Transverse colon (tissue), 4 donors: Measurements from ENCODE around the gene CCT4. TPM values are rescaled to one million over a fixed set of nuclear protein-coding genes. Genes with fewer than 3 reads are reported as not detected.

Source experiments
- DNase-seq: peaks from one replicate; pipeline ENCODE4 v3.0.0-alpha.2; 2019
- H3K27ac ChIP-seq, 4 donors: fragments of 200-600 bp; sonication (generic); 2 replicates each; pipeline ENCODE4 v1.5.1; 2016 to 2018; ENCODE audit warnings: inconsistent platforms in 4 of 4
- H3K27me3 ChIP-seq: fragments of 200-600 bp; sonication (generic); 2 replicates; pipeline ENCODE4 v1.5.1; 2017; ENCODE audit warnings: inconsistent platforms
- H3K36me3 ChIP-seq, 4 donors: fragments of 200-600 bp; sonication (generic); 2 replicates each; pipeline ENCODE4 v1.5.1; 2017 to 2019; ENCODE audit warnings: inconsistent platforms in 4 of 4
- H3K4me1 ChIP-seq, 4 donors: fragments of 200-600 bp; sonication (generic); 2 replicates each; pipeline ENCODE4 v1.5.1; 2017 to 2020; ENCODE audit warnings: inconsistent platforms in 4 of 4
- H3K4me3 ChIP-seq, 4 donors: fragments of 200-600 bp; sonication (generic); 1 replicate in 1 of 4; 2 replicates in 3 of 4; pipeline versions ENCODE4 v1.5.1 to v1.6.1; 2017 to 2019; ENCODE audit warnings: inconsistent platforms in 4 of 4
- H3K9me3 ChIP-seq, 2 donors: fragments of 200-600 bp; sonication (generic); 2 replicates each; pipeline ENCODE4 v1.5.1; 2017 to 2019; ENCODE audit warnings: inconsistent platforms in 2 of 2
- CTCF ChIP-seq, 5 experiments: fragments of 200-600 bp in 3 of 5; fragments of 450-650 bp in 2 of 5; sonication (generic) in 3 of 5; IDR thresholded peaks; 1 replicate in 2 of 5; 2 replicates in 3 of 5; pipeline ENCODE4 v1.5.1; 2016 to 2017; ENCODE audit warnings: antibody characterized with exemption in 5 of 5, inconsistent platforms in 3 of 5, mild to moderate bottlenecking in 2 of 5, moderate library complexity in 1 of 5
- EP300 ChIP-seq: sonication (generic); formaldehyde crosslinking; IDR thresholded peaks from one replicate; pipeline ENCODE4 v1.6.1; 2017; ENCODE audit warnings: antibody characterized with exemption, low read depth
- POLR2A ChIP-seq: fragments of 450-650 bp; IDR thresholded peaks from one replicate; pipeline ENCODE4 v1.6.1; 2016; ENCODE audit warnings: antibody characterized with exemption, mild to moderate bottlenecking, moderate library complexity
- POLR2AphosphoS5 ChIP-seq, 3 donors: sonication (generic); formaldehyde crosslinking; IDR thresholded peaks; one replicate each; pipeline ENCODE4 v1.6.1; 2016; ENCODE audit warnings: antibody characterized with exemption in 3 of 3
- WGBS, 2 donors: methylation state at CpG; one replicate each; pipeline ENCODE4 v1.1.5; 2018; ENCODE audit warnings: low coverage in 1 of 2; 5-methylcytosine and 5-hydroxymethylcytosine counted together
- in situ Hi-C, 4 donors: fragments of 200-750 bp; cut with MboI; loops; one replicate each; pipeline versions ENCODE4 v1.15.0 to v1.15.1; 2017; ENCODE audit warnings: low sequenced_read_pairs in 3 of 4, low pct_ligation_motif_present in 1 of 4, low pct_unique_long_range_greater_than_20kb in 1 of 4
- intact Hi-C: fragments of 100-400 bp; cut with DNase I; formaldehyde crosslinking; loops from one replicate; pipeline ENCODE4 v1.15.1; 2023; ENCODE audit warnings: low total_unique reads
- total RNA-seq, 4 donors: library from RNA; depleted of rRNA; stranded (reverse); fragments of >200 nt; gene quantifications; one replicate each; pipeline ENCODE4 v1.1.0, GENCODE V29; 2016

Gene CCT4
- total RNA-seq, 4 donors from 2014 or later: 31.2 to 52.7 (median 40.1) TPM

GRCh38 chr2:61905372-61906185, 17.1 kb upstream of the CCT4 start, which contains the start of gene COMMD1:
COMMD1 (plus strand) TSS chr2:61905674; CDS start chr2:61905679, 5 bp downstream.
- peak within 1 kb of the TSS; percentile 69 to 71 (median 70) for H3K4me3 ChIP-seq
- in situ Hi-C loops: no loop called here
- WGBS, 2 donors: 0 to 1% methylated on average over 5 to 23 of the region's 33 CpGs

DNA sequence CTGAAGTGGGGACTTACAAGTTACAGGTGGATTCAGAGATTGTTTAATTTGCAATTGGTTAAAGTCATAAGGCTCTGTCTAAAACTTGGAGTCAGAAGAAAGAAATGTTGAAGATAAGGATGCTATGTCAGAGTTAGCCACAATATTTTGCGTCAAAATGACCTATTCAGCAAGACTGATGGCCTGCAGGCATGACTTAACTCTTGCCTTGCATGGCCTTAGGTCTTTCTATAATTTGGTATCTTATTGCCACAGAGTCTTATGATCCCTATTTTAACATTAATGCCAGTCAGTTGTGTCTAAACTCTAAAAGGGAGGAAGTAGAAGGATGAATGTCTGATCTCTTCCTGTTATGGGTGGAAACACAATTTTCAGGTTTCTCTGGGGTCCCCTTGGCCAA, 11.8 kb upstream of the CCT4 start:
- no peak overlapping the region for H3K4me3 ChIP-seq
- intact Hi-C loops: no loop called here
- H3K27me3 ChIP-seq: no peaks in the 10 kb centered on the region
- no peaks in the 10 kb centered on the region for H3K36me3 ChIP-seq
- peaks cover 0 to 7% (median 3%) of the 10 kb centered on the region in 4 donors for H3K4me1 ChIP-seq
- 45 to 83% methylated on average over 1 of the region's 1 CpG for WGBS, 2 donors
- TF ChIP-seq POLR2A (no peak), POLR2AphosphoS5 (IDR thresholded peaks at IDR 0.05) (no peak), CTCF (IDR thresholded peaks at IDR 0.05) (no peak), EP300 (no peak)
- H3K27ac ChIP-seq: no peak overlapping the region
- no peaks in the 10 kb centered on the region for H3K9me3 ChIP-seq
- in situ Hi-C loops: no loop called here
- no peak for DNase-seq

More at GRCh38 chr2:61905372-61906185, 17.1 kb upstream of the CCT4 start, which contains the start of gene COMMD1:
- TF ChIP-seq EP300 (no peak), CTCF (IDR thresholded peaks at IDR 0.05) (no peak), POLR2AphosphoS5 (IDR thresholded peaks at IDR 0.05) (peak; percentile 60 to 78 (median 66)), POLR2A (peak; percentile 66)
- Histone ChIP-seq H3K4me1 (peaks cover 5 to 22% (median 11%) of the 10 kb centered on the region in 4 donors), H3K36me3 (no peaks in the 10 kb centered on the region), H3K9me3 (no peaks in the 10 kb centered on the region), H3K27ac (peak within 1 kb of the TSS; percentile 66 to 80 (median 73)), H3K27me3 (no peaks in the 10 kb centered on the region)
- peak; percentile 86 for DNase-seq
- intact Hi-C loops: no loop called here

DNA sequence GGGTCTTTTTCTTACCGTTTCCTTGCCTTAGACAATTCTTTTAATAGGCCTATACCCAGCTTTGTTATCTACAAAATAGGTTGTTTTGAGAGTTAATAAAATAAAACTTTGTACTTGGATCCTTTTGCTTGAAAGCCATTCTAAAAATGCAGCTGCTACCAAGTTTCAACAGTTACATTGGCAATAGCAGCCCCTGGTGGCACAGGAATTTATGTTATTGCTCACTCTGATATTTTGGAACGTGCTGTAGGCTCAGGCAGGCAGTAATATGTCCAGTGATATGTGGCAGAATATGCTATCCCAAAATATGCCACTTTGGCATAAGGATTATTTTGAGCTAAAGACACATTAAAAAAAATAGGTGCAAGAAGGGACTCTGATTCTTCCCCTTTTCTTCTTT, 10.4 kb upstream of the CCT4 start:
- no peak for DNase-seq
- no peak overlapping the region for H3K4me3 ChIP-seq
- no peak overlapping the region for H3K27ac ChIP-seq
- TF ChIP-seq EP300 (no peak), CTCF (IDR thresholded peaks at IDR 0.05) (no peak), POLR2A (no peak), POLR2AphosphoS5 (IDR thresholded peaks at IDR 0.05) (no peak)
- H3K36me3 ChIP-seq: no peaks in the 10 kb centered on the region
- 22 to 31% methylated on average over 2 of the region's 2 CpGs for WGBS, 2 donors
- intact Hi-C loops (no loop called here), in situ Hi-C loops (no loop called here)
- H3K27me3 ChIP-seq: no peaks in the 10 kb centered on the region
- no peaks in the 10 kb centered on the region for H3K9me3 ChIP-seq
- no peaks in the 10 kb centered on the region for H3K4me1 ChIP-seq

DNA sequence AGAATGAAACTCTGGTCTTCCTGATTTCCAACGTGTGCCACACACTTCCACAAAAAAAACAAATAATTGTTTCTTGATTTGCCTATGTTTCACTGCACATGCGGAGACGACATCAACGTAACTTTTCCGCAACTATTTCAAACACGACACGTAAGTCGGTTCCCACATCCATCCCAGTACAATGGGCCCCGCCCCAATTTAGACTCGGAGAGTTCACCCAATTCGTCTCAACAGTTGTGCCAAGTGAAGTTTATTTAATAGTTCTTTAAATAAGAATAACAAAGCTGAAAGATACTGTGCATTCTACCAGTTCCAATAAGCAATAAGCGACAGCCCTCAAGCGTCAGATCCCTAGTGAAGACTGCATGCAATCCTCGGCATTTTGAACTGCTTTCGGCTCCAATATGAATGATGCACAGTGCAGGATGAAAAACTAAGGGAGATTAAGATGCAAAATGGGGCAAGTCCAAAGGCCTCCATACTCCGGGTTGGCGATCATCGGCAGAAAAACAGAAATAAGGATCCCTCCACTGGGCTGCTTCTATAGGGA, 664 bp downstream of the CCT4 start:
- intact Hi-C loops: no loop called here
- 0% methylated on average over 18 of the region's 18 CpGs for WGBS, 2 donors
- Histone ChIP-seq H3K27ac (peak overlapping the region; percentile 84 to 93 (median 92)), H3K4me1 (peaks cover 0 to 18% (median 14%) of the 10 kb centered on the region in 4 donors), H3K9me3 (no peaks in the 10 kb centered on the region), H3K27me3 (no peaks in the 10 kb centered on the region), H3K36me3 (peaks cover 0 to 13% (median 6%) of the 10 kb centered on the region in 4 donors), H3K4me3 (peak overlapping the region; percentile 48 to 79 (median 62))
- TF ChIP-seq POLR2AphosphoS5 (IDR thresholded peaks at IDR 0.05): no peak
- TF ChIP-seq CTCF (IDR thresholded peaks at IDR 0.05): no peak
- no peak for TF ChIP-seq POLR2A
- TF ChIP-seq EP300: no peak
- DNase-seq: no peak
- in situ Hi-C loops: no loop called here
